ENCODE data around the gene SPATS2L. TPM values are rescaled to one million over a fixed set of nuclear protein-coding genes. Genes with fewer than 3 reads are reported as not detected.

The SPATS2L gene
- polyA plus RNA-seq, 2 of the 4 experiments (the other 2 are of a cell fraction): 85.2 to 202 TPM

GRCh38 chr2:200352636-200353035 lies 46.1 kb downstream of the SPATS2L start (continued):
- TF ChIP-seq ATOH8 (CRISPR knock-in tag; IDR thresholded peaks at IDR 0.05; ENCODE audit: low read depth): no peak
- no peak for TF ChIP-seq RNF2 (IDR thresholded peaks at IDR 0.05; ENCODE audit: borderline replicate concordance, low read depth)
- no peak for TF ChIP-seq HOXB13 (CRISPR knock-in tag; IDR thresholded peaks at IDR 0.05; ENCODE audit: low read depth)
- TF ChIP-seq CEBPB (IDR thresholded peaks at IDR 0.05): no peak
- TF ChIP-seq CBX2 (IDR thresholded peaks at IDR 0.05; ENCODE audit: borderline replicate concordance, low read depth): no peak
- TF ChIP-seq EP300 (IDR thresholded peaks at IDR 0.05): no peak
- TF ChIP-seq MYC (IDR thresholded peaks at IDR 0.05; ENCODE audit: borderline replicate concordance, low read length): no peak
- TF ChIP-seq RAD21 (conservative IDR thresholded peaks at IDR 0.05 in 1 of 2, IDR thresholded peaks at IDR 0.05 in 1 of 2): no peak
- no peak for TF ChIP-seq BCL3 (IDR thresholded peaks at IDR 0.05)
- TF ChIP-seq HEYL (CRISPR knock-in tag; IDR thresholded peaks at IDR 0.05): no peak
- TF ChIP-seq HOXA7 (CRISPR knock-in tag; IDR thresholded peaks at IDR 0.05): no peak

GRCh38 chr2:200353120-200353519 lies 46.6 kb downstream of the SPATS2L start:
- ATAC-seq: no peak
- POLR2A ChIA-PET: no interaction called here
- TF ChIP-seq ZNF302 (CRISPR knock-in tag; IDR thresholded peaks at IDR 0.05) (no peak), CEBPB (IDR thresholded peaks at IDR 0.05) (peak in 1 of 2 experiments; percentile 76; a peak in 2 of 4 replicates)
- CTCF ChIA-PET: interaction anchor here (0.8 to 0.9 kb wide), 2 partner anchors 47 to 117 kb away, joined by 3 to 4 read pairs; partner anchors contain the start of gene SPATS2L
- Histone ChIP-seq H3K27ac (no peak overlapping the region), H3K4me1 (peaks cover 22% of the 10 kb centered on the region), H3K4me2 (no peak overlapping the region), H3K9me3 (no peaks in the 10 kb centered on the region), H3K4me3 (no peak overlapping the region)
- 93% methylated on average over 3 of the region's 3 CpGs for WGBS (ENCODE audit: missing lambda C conversion rate)
- DNase-seq (ENCODE audit: low read depth in 1 of 2, low spot score in 1 of 2): no peak
- no peak for FAIRE-seq

- ChIA-PET CTCF (interaction anchor here (0.8 kb wide), 1 partner anchor 48 kb away, joined by 4 read pairs; the partner anchor contains the start of gene SPATS2L), POLR2A (no interaction called here)
- FAIRE-seq (no peak), DNase-seq (ENCODE audit: low read depth in 1 of 2, low spot score in 1 of 2) (no peak), ATAC-seq (no peak)
- no peak overlapping the region for H3K4me3 ChIP-seq
- H3K27ac ChIP-seq: no peak overlapping the region
- no peak overlapping the region for H3K4me2 ChIP-seq
- TF ChIP-seq HOXA7 (CRISPR knock-in tag; IDR thresholded peaks at IDR 0.05) (no peak), CTCF (IDR thresholded peaks at IDR 0.05) (no peak), ELK1 (IDR thresholded peaks at IDR 0.05; ENCODE audit: low read depth, low read length) (no peak), HOXB5 (CRISPR knock-in tag; IDR thresholded peaks at IDR 0.05) (no peak), PBX3 (IDR thresholded peaks at IDR 0.05) (no peak), EP300 (IDR thresholded peaks at IDR 0.05) (no peak), HDAC2 (IDR thresholded peaks at IDR 0.05) (no peak)
- no peaks in the 10 kb centered on the region for H3K9me3 ChIP-seq
- 86% methylated on average over 2 of the region's 2 CpGs for WGBS (ENCODE audit: missing lambda C conversion rate)
- H3K4me1 ChIP-seq: peaks cover 22% of the 10 kb centered on the region
These were observed 47.4 kb downstream of the SPATS2L start for GRCh38 chr2:200353874-200354273.

All from A549 (cell line).